NCI-H460 (cell line): ENCODE results near the gene RAB8B. TPM values are rescaled to one million over a fixed set of nuclear protein-coding genes. Genes with fewer than 3 reads are reported as not detected.

Source experiments
- DNase-seq: peaks from one replicate; pipeline ENCODE4 v3.0.0-alpha.2; 2016; ENCODE audit warnings: low read depth; ENCODE audit errors: extremely low read depth
- total RNA-seq: library from RNA; depleted of rRNA; stranded (reverse); fragments of >200 nt; shearing (Covaris generic); gene quantifications from 2 replicates; pipeline ENCODE4 v1.2.3, GENCODE V29; 2014

Gene RAB8B
- total RNA-seq, 1 experiment from 2014 or later, result 13.1 TPM

- no peak for DNase-seq
These were observed 7.8 kb upstream of the RAB8B start for GRCh38 chr15:63181648-63182047.

- no peak for DNase-seq
These were observed 4.2 kb upstream of the RAB8B start for GRCh38 chr15:63185206-63185605.

- peak; percentile 12 for DNase-seq
These were observed 3.3 kb upstream of the RAB8B start for GRCh38 chr15:63186065-63186464.

GRCh38 chr15:63187589-63188226, 1.7 kb upstream of the RAB8B start:
- no peak for DNase-seq

GRCh38 chr15:63188247-63188925, 1.0 kb upstream of the RAB8B start:
- no peak for DNase-seq

GRCh38 chr15:63189941-63190768, 749 bp downstream of the RAB8B start:
- no peak for DNase-seq

- DNase-seq, result no peak
These were observed 1.6 kb downstream of the RAB8B start for GRCh38 chr15:63190769-63191649.

- no peak for DNase-seq
These were observed 2.7 kb downstream of the RAB8B start for GRCh38 chr15:63191895-63192618.

- no peak for DNase-seq
These were observed 3.3 kb downstream of the RAB8B start for GRCh38 chr15:63192619-63193206.

- no peak for DNase-seq
These were observed 4.9 kb downstream of the RAB8B start for GRCh38 chr15:63194302-63194701.

GRCh38 chr15:63194880-63195568, 5.6 kb downstream of the RAB8B start:
- no peak for DNase-seq

GRCh38 chr15:63195569-63196015, 6.2 kb downstream of the RAB8B start:
- DNase-seq, result no peak

GRCh38 chr15:63196842-63197241, 7.4 kb downstream of the RAB8B start:
- no peak for DNase-seq

- no peak for DNase-seq
These were observed 8.2 kb downstream of the RAB8B start for GRCh38 chr15:63197626-63198025.

GRCh38 chr15:63198371-63199250, 9.2 kb downstream of the RAB8B start:
- DNase-seq, result peak; percentile 21

GRCh38 chr15:63200464-63201249, 11.3 kb downstream of the RAB8B start:
- no peak for DNase-seq

- DNase-seq, result no peak
These were observed 13.5 kb downstream of the RAB8B start for GRCh38 chr15:63202861-63203260.
